Measurements from ENCODE around the gene VWA8. TPM values are rescaled to one million over a fixed set of nuclear protein-coding genes. Genes with fewer than 3 reads are reported as not detected.

VWA8 gene
- total RNA-seq, 1 donor from 2014 or later = 12.2 TPM

GRCh38 chr13:41609828-41610227 is 351.1 kb downstream of the VWA8 start:
- no peak overlapping the region for H3K27ac Mint-ChIP-seq (ENCODE audit: unreplicated experiment)
- H3K9me3 Mint-ChIP-seq (ENCODE audit: low read depth) = no peaks in the 10 kb centered on the region

GRCh38 chr13:41608839-41609177 is 352.1 kb downstream of the VWA8 start:
- H3K27me3 Mint-ChIP-seq (ENCODE audit: low read depth) = no peaks in the 10 kb centered on the region
- H3K27ac Mint-ChIP-seq (ENCODE audit: unreplicated experiment) = no peak overlapping the region
- H3K36me3 Mint-ChIP-seq (ENCODE audit: low read depth) = peaks cover 17% of the 10 kb centered on the region
- DNase-seq (ENCODE audit: low spot score) = no peak
- no peak for TF ChIP-seq CTCF (IDR thresholded peaks at IDR 0.05)
- H3K4me3 Mint-ChIP-seq (ENCODE audit: unreplicated experiment) = no peak overlapping the region
- H3K9me3 Mint-ChIP-seq (ENCODE audit: low read depth) = peaks cover 2% of the 10 kb centered on the region
- peaks cover 19% of the 10 kb centered on the region for H3K4me1 Mint-ChIP-seq (ENCODE audit: low read depth)

More at GRCh38 chr13:41609828-41610227, 351.1 kb downstream of the VWA8 start:
- H3K4me3 Mint-ChIP-seq (ENCODE audit: unreplicated experiment) = no peak overlapping the region
- no peaks in the 10 kb centered on the region for H3K27me3 Mint-ChIP-seq (ENCODE audit: low read depth)
- H3K36me3 Mint-ChIP-seq (ENCODE audit: low read depth) = peaks cover 17% of the 10 kb centered on the region
- TF ChIP-seq CTCF (IDR thresholded peaks at IDR 0.05) = no peak
- peaks cover 22% of the 10 kb centered on the region for H3K4me1 Mint-ChIP-seq (ENCODE audit: low read depth)
- DNase-seq (ENCODE audit: low spot score) = no peak

GRCh38 chr13:41608111-41608838 is 352.6 kb downstream of the VWA8 start:
- DNase-seq (ENCODE audit: low spot score) = no peak
- Mint-ChIP-seq H3K27ac (ENCODE audit: unreplicated experiment) (no peak overlapping the region), H3K36me3 (ENCODE audit: low read depth) (peaks cover 20% of the 10 kb centered on the region), H3K27me3 (ENCODE audit: low read depth) (no peaks in the 10 kb centered on the region), H3K4me3 (ENCODE audit: unreplicated experiment) (no peak overlapping the region), H3K4me1 (ENCODE audit: low read depth) (peaks cover 17% of the 10 kb centered on the region), H3K9me3 (ENCODE audit: low read depth) (peaks cover 5% of the 10 kb centered on the region)
- no peak for TF ChIP-seq CTCF (IDR thresholded peaks at IDR 0.05)

- no peak for TF ChIP-seq CTCF (IDR thresholded peaks at IDR 0.05)
- Mint-ChIP-seq H3K4me3 (ENCODE audit: unreplicated experiment) (no peak overlapping the region), H3K9me3 (ENCODE audit: low read depth) (peaks cover 5% of the 10 kb centered on the region), H3K27me3 (ENCODE audit: low read depth) (no peaks in the 10 kb centered on the region), H3K36me3 (ENCODE audit: low read depth) (peaks cover 20% of the 10 kb centered on the region), H3K4me1 (ENCODE audit: low read depth) (peaks cover 16% of the 10 kb centered on the region), H3K27ac (ENCODE audit: unreplicated experiment) (no peak overlapping the region)
- DNase-seq (ENCODE audit: low spot score) = no peak
Measured at GRCh38 chr13:41606646-41607045, 354.3 kb downstream of the VWA8 start.

- Mint-ChIP-seq H3K27ac (ENCODE audit: unreplicated experiment) (no peak overlapping the region), H3K4me1 (ENCODE audit: low read depth) (peaks cover 10% of the 10 kb centered on the region), H3K36me3 (ENCODE audit: low read depth) (peaks cover 19% of the 10 kb centered on the region), H3K4me3 (ENCODE audit: unreplicated experiment) (no peak overlapping the region), H3K9me3 (ENCODE audit: low read depth) (peaks cover 5% of the 10 kb centered on the region), H3K27me3 (ENCODE audit: low read depth) (no peaks in the 10 kb centered on the region)
- TF ChIP-seq CTCF (IDR thresholded peaks at IDR 0.05) = peak; percentile 30
- DNase-seq (ENCODE audit: low spot score) = no peak
Measured at GRCh38 chr13:41605319-41606285, 355.3 kb downstream of the VWA8 start.
